GM12878 (cell line): ENCODE data around the gene TMEM171. TPM values are rescaled to one million over a fixed set of nuclear protein-coding genes. Genes with fewer than 3 reads are reported as not detected.

Experiments
- ATAC-seq: fragments of 200-7000 bp; cut with Tn5 transposase; 3 replicates; pipeline ENCODE4 v1.9.1; 2020; ENCODE audit warnings: mild to moderate bottlenecking, moderate library complexity
- BruUV-seq: library from RNA; stranded (reverse); fragments of 400-500 nt; replicated peaks from 2 replicates; lab custom pipeline; 2021; lab: Mats Ljungman, UMichigan
- CTCF ChIA-PET: fragments of 300-600 bp; sonication (Branson Sonifier 250); formaldehyde crosslinking; extraction: SDS; loops from one replicate; lab custom pipeline; 2021; ENCODE audit warnings: inconsistent platforms; lab: Yijun Ruan, JAX
- POLR2A ChIA-PET: fragments of 350-600 bp; formaldehyde crosslinking; extraction: SDS; loops from one replicate; lab custom pipeline; 2021; ENCODE audit warnings: inconsistent platforms; lab: Charles Lee
- RAD21 ChIA-PET: fragments of 300-600 bp; sonication (Branson Sonifier 250); formaldehyde crosslinking; loops from one replicate; lab custom pipeline; 2023; ENCODE audit warnings: antibody characterized with exemption; ENCODE audit not compliant: unreplicated experiment; lab: Charles Lee
- SMC1A ChIA-PET: fragments of 300-600 bp; sonication (Branson Sonifier 250); formaldehyde crosslinking; loops from one replicate; lab custom pipeline; 2023; ENCODE audit not compliant: unreplicated experiment, uncharacterized antibody; lab: Charles Lee
- DNase-seq: peaks from one replicate; pipeline ENCODE4 v3.0.0-alpha.2; 2011; ENCODE audit warnings: low read depth, low spot score
- FAIRE-seq: peaks from 3 replicates; lab custom pipeline; 2011; peaks lifted over from hg19 to GRCh38; lab: Jason Lieb, UNC
- H2AFZ ChIP-seq: 2 replicates; pipeline ENCODE4 v1.6.0; 2011; ENCODE audit warnings: low read depth, low read length, control low read depth; ENCODE audit not compliant: control insufficient read depth
- H3K27ac ChIP-seq: 2 replicates; pipeline ENCODE4 v1.5.1; 2011; ENCODE audit warnings: control low read depth; ENCODE audit not compliant: control insufficient read depth, insufficient read depth
- H3K27me3 ChIP-seq, 2 experiments: replicated peaks in 1 of 2; 2 replicates each; pipeline versions ENCODE4 v1.6.0 to v1.6.1; 2011; ENCODE audit warnings: low read length in 1 of 2; ENCODE audit not compliant: control insufficient read depth in 2 of 2, insufficient read depth in 2 of 2
- H3K36me3 ChIP-seq, 2 experiments: 2 replicates each; pipeline ENCODE4 v1.5.1; 2011; ENCODE audit warnings: low read length in 1 of 2; ENCODE audit not compliant: control insufficient read depth in 2 of 2, insufficient read depth in 2 of 2
- H3K4me1 ChIP-seq: 2 replicates; pipeline ENCODE4 v1.6.1; 2011; ENCODE audit warnings: mild to moderate bottlenecking, low read length, moderate library complexity, mixed read lengths; ENCODE audit not compliant: control insufficient read depth, insufficient read depth
- H3K4me2 ChIP-seq: 2 replicates; pipeline ENCODE4 v1.6.0; 2011; ENCODE audit warnings: control low read depth; ENCODE audit not compliant: control insufficient read depth, insufficient read depth
- H3K4me3 ChIP-seq: fragments of 200-600 bp; sonication (generic); 2 replicates; pipeline ENCODE4 v1.5.1; 2016
- H3K79me2 ChIP-seq: 2 replicates; pipeline ENCODE4 v1.6.0; 2011; ENCODE audit warnings: low read length; ENCODE audit not compliant: control insufficient read depth, insufficient read depth
- H3K9ac ChIP-seq: 2 replicates; pipeline ENCODE4 v1.8.0; 2011; ENCODE audit warnings: low read length, control low read depth, mixed read lengths; ENCODE audit not compliant: control insufficient read depth, insufficient read depth
- H3K9me3 ChIP-seq: replicated peaks from 3 replicates; pipeline ENCODE4 v1.5.1; 2011; ENCODE audit warnings: mild to moderate bottlenecking, low read length; ENCODE audit not compliant: control insufficient read depth, insufficient read depth
- H4K20me1 ChIP-seq: 2 replicates; pipeline ENCODE4 v1.6.0; 2011; ENCODE audit not compliant: control insufficient read depth, insufficient read depth
- CEBPZ ChIP-seq: fragments of 150-350 bp; IDR thresholded peaks from 2 replicates; pipeline ENCODE4 v1.6.1; 2016; ENCODE audit warnings: low read depth, low read length
- FOXM1 ChIP-seq: IDR thresholded peaks from 2 replicates; pipeline ENCODE4 v1.6.1; 2012; ENCODE audit warnings: low read depth, mild to moderate bottlenecking, inconsistent platforms, low read length, moderate library complexity
- HDAC6 ChIP-seq: fragments of 200-600 bp; sonication (generic); IDR thresholded peaks from one replicate; pipeline ENCODE4 v1.8.0; 2017; ENCODE audit warnings: antibody characterized with exemption; ENCODE audit not compliant: unreplicated experiment
- IRF5 ChIP-seq: fragments of 450-650 bp; IDR thresholded peaks from 2 replicates; pipeline ENCODE4 v1.6.1; 2017; ENCODE audit warnings: borderline replicate concordance
- PAX5 ChIP-seq: IDR thresholded peaks from 2 replicates; pipeline ENCODE4 v1.6.1; 2011; ENCODE audit warnings: low read depth, low read length, borderline replicate concordance
- ZZZ3 ChIP-seq: IDR thresholded peaks from 2 replicates; pipeline ENCODE4 v1.6.1; 2011; ENCODE audit warnings: low read depth; ENCODE audit not compliant: control insufficient read depth, insufficient read length
- WGBS: methylation state at CpG from one replicate; pipeline ENCODE4 v1.1.6; 2016; ENCODE audit warnings: low lambda C conversion rate; ENCODE audit not compliant: insufficient replicate concordance, insufficient coverage; ENCODE audit errors: missing lambda C conversion rate; 5-methylcytosine and 5-hydroxymethylcytosine counted together
- in situ Hi-C: fragments of 300-500 bp; cut with MboI; formaldehyde crosslinking; loops from 9 replicates; pipeline ENCODE4 v1.14.3; 2018; ENCODE audit warnings: mixed read lengths
- intact Hi-C: fragments of 100-400 bp; cut with micrococcal nuclease; formaldehyde crosslinking; loops from one replicate; pipeline ENCODE4 v1.14.2; 2022; ENCODE audit not compliant: unreplicated experiment
- polyA plus RNA-seq, 11 experiments: library from polyadenylated mRNA; depleted of rRNA in 4 of 11; unstranded in 6 of 11; stranded (reverse) in 5 of 11; fragments of >200 nt; fragmentation: Nextera tagmentation in 4 of 11; fragmentation: Illumina TruSeq in 1 of 11; extraction: Ambion mirVana in 4 of 11; extraction: Trizol in 1 of 11; gene quantifications; 1 replicate in 1 of 11; 2 replicates in 10 of 11; pipeline versions ENCODE4 v1.2.1 to v1.2.3, GENCODE V29; 2011 to 2016; ENCODE audit warnings: inconsistent platforms in 2 of 11, missing spikeins in 2 of 11, low read depth in 1 of 11
- total RNA-seq, 4 experiments: library from RNA; depleted of rRNA in 3 of 4; stranded (reverse); fragments of >200 nt in 3 of 4; fragmentation: Illumina TruSeq in 1 of 4; extraction: Trizol in 1 of 4; gene quantifications; 2 replicates each; pipeline versions ENCODE4 v1.2.1 to v1.2.3, GENCODE V29; 2013 to 2021
- TF ChIP-seq, protein P1 (sequence below): IDR thresholded peaks from 2 replicates; pipeline ENCODE4 v1.6.1; 2011; ENCODE audit warnings: mild to moderate bottlenecking, low read depth, low read length, moderate library complexity; ENCODE audit not compliant: insufficient replicate concordance
- TF ChIP-seq, protein P2 (sequence below): fragments of 450-650 bp; IDR thresholded peaks from 2 replicates; pipeline ENCODE4 v1.6.1; 2017; ENCODE audit warnings: mild to moderate bottlenecking, low read depth, inconsistent platforms; ENCODE audit not compliant: poor library complexity, severe bottlenecking

TMEM171 gene
- total and polyA plus RNA-seq, 10 of the 15 experiments (the other 5 are each of a cell fraction or from before 2014, with no cell fraction given): not detected

GRCh38 chr5:73126381-73126780 is 6.0 kb downstream of the TMEM171 start:
- no peak overlapping the region for H2AFZ ChIP-seq
- intact Hi-C loops: no loop called here
- POLR2A ChIA-PET: no interaction called here

DNA sequence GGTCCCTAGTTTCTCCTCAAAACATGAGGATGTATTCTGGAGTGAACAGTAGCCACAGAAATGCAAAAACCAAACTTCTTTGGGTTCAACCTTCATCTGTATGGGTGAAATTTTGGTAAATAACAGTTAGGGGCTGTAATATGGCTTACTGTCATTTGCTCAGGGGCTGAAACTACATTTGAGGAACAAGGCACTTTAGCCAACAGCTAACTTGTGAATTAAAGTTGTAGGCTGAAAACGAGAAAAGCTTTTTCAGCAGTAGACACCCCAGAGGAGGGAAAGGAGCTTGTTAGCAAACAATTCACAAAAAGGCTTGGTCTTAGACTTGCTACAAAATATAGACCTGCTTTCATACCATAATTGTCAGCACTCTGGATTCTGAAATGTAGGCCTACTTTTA is 6.6 kb downstream of the TMEM171 start:
- Histone ChIP-seq H3K27me3 (no peaks in the 10 kb centered on the region; a peak in 2 of 4 replicates), H3K4me2 (no peak overlapping the region), H3K27ac (no peak overlapping the region), H4K20me1 (peaks cover 4% of the 10 kb centered on the region; the same call in 1 of the 2 replicates), H2AFZ (no peak overlapping the region), H3K36me3 (no peaks in the 10 kb centered on the region), H3K4me1 (no peaks in the 10 kb centered on the region), H3K4me3 (no peak overlapping the region), H3K79me2 (no peaks in the 10 kb centered on the region), H3K9ac (no peak overlapping the region), H3K9me3 (no peaks in the 10 kb centered on the region)
- no TSS peak for BruUV-seq
- WGBS: 0% methylated on average over 1 of the region's 1 CpG
- DNase-seq (no peak), ATAC-seq (peak; percentile 48; the same call in 2 of the 3 replicates), FAIRE-seq (no peak)
- SMC1A ChIA-PET: interaction anchor here (1.1 kb wide), 1 partner anchor 27 kb away, joined by 5 read pairs; no protein-coding TSS in a partner anchor
- POLR2A ChIA-PET: no interaction called here
- RAD21 ChIA-PET: no interaction called here
- in situ Hi-C loops (no loop called here), intact Hi-C loops (no loop called here)
- CTCF ChIA-PET: no interaction called here
- TF ChIP-seq FOXM1 (no peak), IRF5 (no peak), CEBPZ (no peak), ZZZ3 (no peak)
- TF ChIP-seq, protein P1, sequence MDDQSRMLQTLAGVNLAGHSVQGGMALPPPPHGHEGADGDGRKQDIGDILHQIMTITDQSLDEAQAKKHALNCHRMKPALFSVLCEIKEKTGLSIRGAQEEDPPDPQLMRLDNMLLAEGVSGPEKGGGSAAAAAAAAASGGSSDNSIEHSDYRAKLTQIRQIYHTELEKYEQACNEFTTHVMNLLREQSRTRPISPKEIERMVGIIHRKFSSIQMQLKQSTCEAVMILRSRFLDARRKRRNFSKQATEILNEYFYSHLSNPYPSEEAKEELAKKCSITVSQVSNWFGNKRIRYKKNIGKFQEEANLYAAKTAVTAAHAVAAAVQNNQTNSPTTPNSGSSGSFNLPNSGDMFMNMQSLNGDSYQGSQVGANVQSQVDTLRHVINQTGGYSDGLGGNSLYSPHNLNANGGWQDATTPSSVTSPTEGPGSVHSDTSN: no peak

More at GRCh38 chr5:73126381-73126780, 6.0 kb downstream of the TMEM171 start:
- H3K36me3 ChIP-seq: no peaks in the 10 kb centered on the region
- no peak overlapping the region for H3K27ac ChIP-seq
- in situ Hi-C loops: no loop called here
- H3K9me3 ChIP-seq: no peaks in the 10 kb centered on the region
- H3K4me3 ChIP-seq: no peak overlapping the region
- H4K20me1 ChIP-seq: peaks cover 4% of the 10 kb centered on the region; the same call in 1 of the 2 replicates
- peaks cover 0 to 3% of the 10 kb centered on the region in 2 experiments; a peak in 3 of 4 replicates for H3K27me3 ChIP-seq
- H3K79me2 ChIP-seq: no peaks in the 10 kb centered on the region
- 34% methylated on average over 4 of the region's 4 CpGs for WGBS
- CTCF ChIA-PET: no interaction called here
- no peak overlapping the region for H3K9ac ChIP-seq
- no TSS peak for BruUV-seq
- SMC1A ChIA-PET: interaction anchor here (1.1 kb wide), 1 partner anchor 27 kb away, joined by 5 read pairs; no protein-coding TSS in a partner anchor
- ATAC-seq: peak; percentile 23; the same call in 2 of the 3 replicates
- TF ChIP-seq PAX5 (no peak), HDAC6 (no peak)
- TF ChIP-seq, protein P2, sequence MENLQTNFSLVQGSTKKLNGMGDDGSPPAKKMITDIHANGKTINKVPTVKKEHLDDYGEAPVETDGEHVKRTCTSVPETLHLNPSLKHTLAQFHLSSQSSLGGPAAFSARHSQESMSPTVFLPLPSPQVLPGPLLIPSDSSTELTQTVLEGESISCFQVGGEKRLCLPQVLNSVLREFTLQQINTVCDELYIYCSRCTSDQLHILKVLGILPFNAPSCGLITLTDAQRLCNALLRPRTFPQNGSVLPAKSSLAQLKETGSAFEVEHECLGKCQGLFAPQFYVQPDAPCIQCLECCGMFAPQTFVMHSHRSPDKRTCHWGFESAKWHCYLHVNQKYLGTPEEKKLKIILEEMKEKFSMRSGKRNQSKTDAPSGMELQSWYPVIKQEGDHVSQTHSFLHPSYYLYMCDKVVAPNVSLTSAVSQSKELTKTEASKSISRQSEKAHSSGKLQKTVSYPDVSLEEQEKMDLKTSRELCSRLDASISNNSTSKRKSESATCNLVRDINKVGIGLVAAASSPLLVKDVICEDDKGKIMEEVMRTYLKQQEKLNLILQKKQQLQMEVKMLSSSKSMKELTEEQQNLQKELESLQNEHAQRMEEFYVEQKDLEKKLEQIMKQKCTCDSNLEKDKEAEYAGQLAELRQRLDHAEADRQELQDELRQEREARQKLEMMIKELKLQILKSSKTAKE: no peak
- TF ChIP-seq, all 136 proteins: peak for 0
- FAIRE-seq: no peak
- Histone ChIP-seq H3K4me1 (no peaks in the 10 kb centered on the region), H3K4me2 (no peak overlapping the region)
- DNase-seq: no peak
- RAD21 ChIA-PET: no interaction called here
